ENCODE measurements around the gene NCMAP. TPM values are rescaled to one million over a fixed set of nuclear protein-coding genes. Genes with fewer than 3 reads are reported as not detected.
"Not testable (repeated sequence)": the region's sequence is repeated elsewhere in the genome, so short reads cannot be mapped to it uniquely, and the experiment has no call there.

The NCMAP gene
- polyA plus RNA-seq, 1 experiment, result not detected

DNA sequence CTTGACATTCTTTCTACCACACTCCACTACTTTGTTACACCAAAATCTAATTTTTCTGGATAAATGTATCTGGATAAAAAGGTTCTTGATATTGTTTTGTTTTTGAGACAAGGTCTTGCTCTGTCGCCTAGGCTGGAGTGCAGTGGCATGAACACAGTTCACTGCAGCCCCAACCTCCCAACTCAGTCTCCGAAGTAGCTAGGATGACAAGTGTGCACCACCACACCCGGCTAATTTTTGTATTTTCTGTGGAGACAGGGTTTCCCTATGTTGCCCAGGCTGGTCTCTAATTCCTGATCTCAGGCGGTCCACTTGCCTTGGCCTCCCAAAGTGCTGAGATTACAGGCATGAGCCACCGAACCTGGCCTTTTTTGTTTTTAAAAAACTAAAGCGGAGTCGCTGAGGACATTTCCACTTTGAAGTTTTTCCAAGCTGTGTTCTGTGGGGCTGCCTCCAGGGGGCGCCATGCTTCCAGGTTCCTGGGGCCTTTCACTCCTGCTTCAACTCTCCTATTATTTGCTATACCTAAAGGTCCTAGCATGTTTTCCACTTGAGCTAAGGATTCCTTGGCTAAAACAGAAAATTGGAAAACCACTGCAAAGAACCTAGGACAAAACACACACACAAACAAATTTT lies 14.1 kb upstream of the NCMAP start:
- TF ChIP-seq CTCF (IDR thresholded peaks at IDR 0.05; ENCODE audit: insufficient read depth, low read depth, low read length), result peak; percentile 56
- DNase-seq (ENCODE audit: low read depth), result no peak
- ChIA-PET POLR2A (interaction anchor here (1.0 kb wide), 1 partner anchor 13 kb away, joined by 8 read pairs; no protein-coding TSS in a partner anchor), CTCF (interaction anchor here (0.8 to 2.4 kb wide), 13 partner anchors 11 to 148 kb away, joined by 3 to 14 read pairs (median 4); no protein-coding TSS in a partner anchor)
- H3K4me3 ChIP-seq (ENCODE audit: low read depth, low read length), result no peak overlapping the region
- no peaks in the 10 kb centered on the region for H3K36me3 ChIP-seq (ENCODE audit: control insufficient read depth, insufficient read depth, low read length)
- H3K27me3 ChIP-seq (ENCODE audit: control insufficient read depth, insufficient read depth, low read length), result no peaks in the 10 kb centered on the region

DNA sequence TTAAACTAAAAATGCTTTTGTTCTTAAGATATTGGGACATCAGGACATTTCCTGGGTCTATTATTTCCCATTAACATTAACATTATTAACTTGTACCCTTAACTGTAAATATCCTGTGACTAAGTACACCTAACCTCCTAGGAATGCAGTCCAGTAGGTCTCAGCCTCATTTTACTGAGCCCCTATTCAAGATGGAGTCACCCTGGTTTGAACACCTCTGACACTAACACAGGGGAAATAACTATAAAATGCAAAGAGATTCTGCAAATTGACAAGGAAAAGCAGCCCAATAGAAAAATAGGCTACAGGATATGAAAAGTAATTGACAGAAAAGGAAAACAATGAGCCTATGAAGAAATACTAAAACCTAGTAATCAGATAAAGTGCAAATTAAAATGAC lies 11.6 kb upstream of the NCMAP start:
- ChIA-PET CTCF (no interaction called here), POLR2A (no interaction called here)
- no peak for DNase-seq (ENCODE audit: low read depth)
- Histone ChIP-seq H3K4me3 (ENCODE audit: low read depth, low read length) (no peak overlapping the region), H3K36me3 (ENCODE audit: control insufficient read depth, insufficient read depth, low read length) (no peaks in the 10 kb centered on the region), H3K27me3 (ENCODE audit: control insufficient read depth, insufficient read depth, low read length) (no peaks in the 10 kb centered on the region)
- TF ChIP-seq CTCF (IDR thresholded peaks at IDR 0.05; ENCODE audit: insufficient read depth, low read depth, low read length), result no peak

DNA sequence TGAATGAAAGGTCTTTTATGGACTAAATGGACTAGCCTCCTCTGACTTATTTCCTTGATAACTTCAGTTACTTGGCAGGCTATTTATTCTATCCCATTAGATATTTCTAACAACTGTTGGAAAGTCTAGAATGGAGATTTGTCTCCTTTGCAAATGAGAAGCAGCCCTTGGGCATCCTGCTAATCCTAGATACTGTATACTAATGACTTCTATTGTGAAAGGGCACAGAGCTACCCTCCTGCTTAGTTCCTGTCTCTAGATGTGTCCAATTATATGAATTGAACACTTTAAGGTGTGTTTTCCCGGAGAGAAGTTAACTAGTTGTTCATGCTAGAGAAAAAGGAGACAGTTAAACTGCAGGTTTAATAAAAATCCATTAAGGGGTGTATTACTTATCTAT lies 10.2 kb upstream of the NCMAP start:
- no peak for DNase-seq (ENCODE audit: low read depth)
- CTCF ChIA-PET, result no interaction called here
- POLR2A ChIA-PET, result no interaction called here
- Histone ChIP-seq H3K4me3 (ENCODE audit: low read depth, low read length) (no peak overlapping the region), H3K36me3 (ENCODE audit: control insufficient read depth, insufficient read depth, low read length) (no peaks in the 10 kb centered on the region), H3K27me3 (ENCODE audit: control insufficient read depth, insufficient read depth, low read length) (no peaks in the 10 kb centered on the region)
- no peak for TF ChIP-seq CTCF (IDR thresholded peaks at IDR 0.05; ENCODE audit: insufficient read depth, low read depth, low read length)

- no peak overlapping the region for H3K4me3 ChIP-seq (ENCODE audit: low read depth, low read length)
- no peaks in the 10 kb centered on the region for H3K27me3 ChIP-seq (ENCODE audit: control insufficient read depth, insufficient read depth, low read length)
- TF ChIP-seq CTCF (IDR thresholded peaks at IDR 0.05; ENCODE audit: insufficient read depth, low read depth, low read length), result no peak
- ChIA-PET POLR2A (no interaction called here), CTCF (interaction anchor here (1.2 to 2.0 kb wide), 2 partner anchors 40 to 132 kb away, joined by 3 to 5 read pairs; partner anchors contain the start of gene NIPAL3)
- DNase-seq (ENCODE audit: low read depth), result no peak
- no peaks in the 10 kb centered on the region for H3K36me3 ChIP-seq (ENCODE audit: control insufficient read depth, insufficient read depth, low read length)
These were observed 8.7 kb upstream of the NCMAP start for GRCh38 chr1:24547195-24547594.

- POLR2A ChIA-PET, result no interaction called here
- no peaks in the 10 kb centered on the region for H3K27me3 ChIP-seq (ENCODE audit: control insufficient read depth, insufficient read depth, low read length)
- H3K36me3 ChIP-seq (ENCODE audit: control insufficient read depth, insufficient read depth, low read length), result no peaks in the 10 kb centered on the region
- no peak overlapping the region for H3K4me3 ChIP-seq (ENCODE audit: low read depth, low read length)
- CTCF ChIA-PET, result interaction anchor here (1.2 to 2.2 kb wide), 3 partner anchors 10 to 133 kb away, joined by 3 to 11 read pairs (median 5); partner anchors contain the start of gene NIPAL3
- DNase-seq (ENCODE audit: low read depth), result no peak
- no peak for TF ChIP-seq CTCF (IDR thresholded peaks at IDR 0.05; ENCODE audit: insufficient read depth, low read depth, low read length)
These were observed 7.8 kb upstream of the NCMAP start for GRCh38 chr1:24548070-24548469.

DNA sequence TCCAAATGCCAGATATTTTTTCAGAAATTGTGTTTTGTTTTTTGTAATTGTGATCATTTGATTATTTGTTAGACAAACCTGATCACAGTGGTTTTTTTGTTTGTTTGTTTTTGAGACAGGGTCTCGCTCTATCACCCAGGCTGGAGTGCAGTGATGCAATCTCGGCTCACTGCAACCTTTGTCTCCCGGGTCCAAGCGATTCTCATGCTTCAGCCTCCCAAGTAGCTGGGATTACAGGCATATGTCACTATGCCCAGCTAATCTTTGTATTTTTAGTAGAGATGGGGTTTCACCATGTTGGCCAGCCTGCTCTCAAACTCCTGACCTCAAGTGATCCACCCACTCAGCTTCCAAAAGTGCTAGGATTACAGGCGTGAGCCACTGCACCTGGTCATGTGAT lies 6.7 kb upstream of the NCMAP start:
- DNase-seq (ENCODE audit: low read depth); H3K4me3 ChIP-seq (ENCODE audit: low read depth, low read length); H3K27me3 ChIP-seq (ENCODE audit: control insufficient read depth, insufficient read depth, low read length); H3K36me3 ChIP-seq (ENCODE audit: control insufficient read depth, insufficient read depth, low read length); POLR2A ChIA-PET: not testable (repeated sequence)
- CTCF ChIA-PET, result interaction anchor here (1.5 to 2.2 kb wide), 2 partner anchors 9 to 38 kb away, joined by 4 to 11 read pairs; no protein-coding TSS in a partner anchor

Measured in BJ (cell line).